GM18519 (cell line): ENCODE data around the gene HDAC11.
A peak's percentile ranks its signal among the peaks of the same experiment; 100 is the strongest.
"Not testable (repeated sequence)": the region's sequence is repeated elsewhere in the genome, so short reads cannot be mapped to it uniquely, and the experiment has no call there.

Experiments used
- ATAC-seq: cut with Tn5 transposase; IDR thresholded peaks from one replicate; pipeline ENCODE4 v1.9.1; 2021; ENCODE audit warnings: mild to moderate bottlenecking, moderate library complexity; ENCODE audit not compliant: unreplicated experiment, low FRiP score

Gene HDAC11

GRCh38 chr3:13465236-13465873, 14.8 kb upstream of the HDAC11 start:
- no peak for ATAC-seq

GRCh38 chr3:13466781-13467180, 13.3 kb upstream of the HDAC11 start:
- ATAC-seq = no peak

GRCh38 chr3:13470894-13471574, 9.1 kb upstream of the HDAC11 start:
- no peak for ATAC-seq

- no peak for ATAC-seq
Observed at GRCh38 chr3:13472286-13472685, 7.8 kb upstream of the HDAC11 start.

- ATAC-seq = no peak
Observed at GRCh38 chr3:13473020-13473419, 7.1 kb upstream of the HDAC11 start.

GRCh38 chr3:13474021-13474420, 6.1 kb upstream of the HDAC11 start:
- no peak for ATAC-seq

- ATAC-seq = no peak
Observed at GRCh38 chr3:13474776-13475303, 5.3 kb upstream of the HDAC11 start.

GRCh38 chr3:13475871-13476590, 4.1 kb upstream of the HDAC11 start:
- ATAC-seq = no peak

- ATAC-seq = no peak
Observed at GRCh38 chr3:13477943-13478342, 2.2 kb upstream of the HDAC11 start.

- ATAC-seq = no peak
Observed at GRCh38 chr3:13479332-13479581, 849 bp upstream of the HDAC11 start.

- ATAC-seq = peak; percentile 12
Observed at GRCh38 chr3:13480340-13481318, 523 bp downstream of the HDAC11 start.

- ATAC-seq = no peak
Observed at GRCh38 chr3:13482106-13482690, 2.1 kb downstream of the HDAC11 start.

GRCh38 chr3:13483286-13483685, 3.2 kb downstream of the HDAC11 start:
- ATAC-seq = no peak

GRCh38 chr3:13483988-13484695, 4.0 kb downstream of the HDAC11 start:
- ATAC-seq = no peak

GRCh38 chr3:13484851-13485590, 4.9 kb downstream of the HDAC11 start:
- ATAC-seq = no peak

- ATAC-seq = not testable (repeated sequence)
Observed at GRCh38 chr3:13485630-13486562, 5.8 kb downstream of the HDAC11 start.

- ATAC-seq = no peak
Observed at GRCh38 chr3:13487403-13487802, 7.3 kb downstream of the HDAC11 start.
